Measurements from ENCODE around the gene L2HGDH. TPM values are rescaled to one million over a fixed set of nuclear protein-coding genes. Genes with fewer than 3 reads are reported as not detected.
A peak's percentile ranks its signal among the peaks of the same experiment; 100 is the strongest.

The L2HGDH gene
- total RNA-seq, 1 experiment from 2014 or later: 27.8 TPM

GRCh38 chr14:50285861-50286260 lies 26.2 kb downstream of the L2HGDH start:
- POLR2A ChIA-PET (ENCODE audit: unreplicated experiment): no interaction called here
- CTCF ChIA-PET: no interaction called here
- ATAC-seq: no peak

GRCh38 chr14:50272498-50272897 lies 39.5 kb downstream of the L2HGDH start:
- DNase-seq: peak; percentile 7
- Histone ChIP-seq H3K9ac (ENCODE audit: low read length) (no peak overlapping the region), H4K20me1 (ENCODE audit: low read length) (no peaks in the 10 kb centered on the region), H3K27me3 (ENCODE audit: low read length) (no peaks in the 10 kb centered on the region), H3F3A (ENCODE audit: low read length, unreplicated experiment) (peaks cover 3% of the 10 kb centered on the region), H3K4me3 (ENCODE audit: low read length) (no peak overlapping the region), H3K27ac (ENCODE audit: low read length) (no peak overlapping the region), H3K36me3 (ENCODE audit: low read depth, low read length) (peaks cover 12% of the 10 kb centered on the region; the same call in 1 of the 2 replicates), H3K9me2 (replicated peaks; ENCODE audit: low read length) (no peaks in the 10 kb centered on the region), H3K9me3 (ENCODE audit: low read length) (no peaks in the 10 kb centered on the region), H3K79me2 (ENCODE audit: low read length) (no peaks in the 10 kb centered on the region), H3K4me2 (ENCODE audit: low read length) (no peak overlapping the region), H2AFZ (ENCODE audit: low read length) (no peak overlapping the region), H3K4me1 (ENCODE audit: insufficient read depth, low read length) (peaks cover 9% of the 10 kb centered on the region)
- ATAC-seq: peak; percentile 76
- no peak for TF ChIP-seq EZH2phosphoT487 (IDR thresholded peaks at IDR 0.05; ENCODE audit: borderline replicate concordance, low read length)
- no peak for TF ChIP-seq CTCF (conservative IDR thresholded peaks at IDR 0.05; ENCODE audit: low read depth, low read length)
- TF ChIP-seq EZH2 (IDR thresholded peaks at IDR 0.05; ENCODE audit: low read length, unreplicated experiment): no peak
- CTCF ChIA-PET: no interaction called here
- BruUV-seq (replicated peaks): no TSS peak
- POLR2A ChIA-PET (ENCODE audit: unreplicated experiment): no interaction called here
- intact Hi-C loops (cut with micrococcal nuclease): no loop called here

More at GRCh38 chr14:50285861-50286260, 26.2 kb downstream of the L2HGDH start:
- Histone ChIP-seq H3K79me2 (ENCODE audit: low read length) (no peaks in the 10 kb centered on the region), H3K4me2 (ENCODE audit: low read length) (no peak overlapping the region), H3F3A (ENCODE audit: low read length, unreplicated experiment) (no peaks in the 10 kb centered on the region), H2AFZ (ENCODE audit: low read length) (no peak overlapping the region), H3K27me3 (ENCODE audit: low read length) (no peaks in the 10 kb centered on the region), H3K9me2 (replicated peaks; ENCODE audit: low read length) (no peaks in the 10 kb centered on the region), H3K4me1 (ENCODE audit: insufficient read depth, low read length) (no peaks in the 10 kb centered on the region), H3K36me3 (ENCODE audit: low read depth, low read length) (0 out of 2 replicates have a peak, but pooled peaks cover 5% of the 10 kb centered on the region), H4K20me1 (ENCODE audit: low read length) (no peaks in the 10 kb centered on the region), H3K27ac (ENCODE audit: low read length) (no peak overlapping the region), H3K4me3 (ENCODE audit: low read length) (no peak overlapping the region), H3K9me3 (ENCODE audit: low read length) (no peaks in the 10 kb centered on the region), H3K9ac (ENCODE audit: low read length) (no peak overlapping the region)
- intact Hi-C loops (cut with micrococcal nuclease): no loop called here
- no peak for DNase-seq
- TF ChIP-seq EZH2 (IDR thresholded peaks at IDR 0.05; ENCODE audit: low read length, unreplicated experiment) (no peak), CTCF (conservative IDR thresholded peaks at IDR 0.05; ENCODE audit: low read depth, low read length) (no peak), EZH2phosphoT487 (IDR thresholded peaks at IDR 0.05; ENCODE audit: borderline replicate concordance, low read length) (no peak)
- BruUV-seq (replicated peaks): no TSS peak

DNA sequence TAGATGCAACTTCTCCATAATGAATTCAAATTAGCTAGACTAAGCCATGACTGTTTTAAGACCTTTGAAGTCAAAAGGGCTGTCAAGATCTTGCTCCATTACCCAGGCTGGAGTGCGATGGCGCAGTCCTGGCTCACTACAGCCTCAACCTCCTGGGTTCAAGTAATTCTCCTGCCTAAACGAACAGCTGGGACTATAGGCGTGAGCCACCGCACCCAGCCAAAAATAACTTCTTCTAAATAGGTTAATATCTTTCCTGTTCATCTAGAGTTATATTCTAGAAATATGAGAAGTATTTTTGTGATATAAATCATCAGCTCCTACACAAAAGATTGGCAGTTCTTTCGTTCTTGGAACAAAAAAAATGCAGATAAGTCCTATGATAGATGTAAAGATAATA lies 41.1 kb downstream of the L2HGDH start:
- intact Hi-C loops (cut with micrococcal nuclease): no loop called here
- CTCF ChIA-PET: interaction anchor here (0.5 kb wide), 1 partner anchor 589 kb away, joined by 3 read pairs; no protein-coding TSS in a partner anchor
- TF ChIP-seq CTCF (conservative IDR thresholded peaks at IDR 0.05; ENCODE audit: low read depth, low read length): no peak
- no peak for TF ChIP-seq EZH2phosphoT487 (IDR thresholded peaks at IDR 0.05; ENCODE audit: borderline replicate concordance, low read length)
- no peak for TF ChIP-seq EZH2 (IDR thresholded peaks at IDR 0.05; ENCODE audit: low read length, unreplicated experiment)

More for the DNA sequence above, 41.1 kb downstream of the L2HGDH start:
- POLR2A ChIA-PET (ENCODE audit: unreplicated experiment): no interaction called here
- DNase-seq (no peak), ATAC-seq (no peak)
- no peak overlapping the region for H2AFZ ChIP-seq (ENCODE audit: low read length)
- BruUV-seq (replicated peaks): no TSS peak
- H3K9me2 ChIP-seq (replicated peaks; ENCODE audit: low read length): no peaks in the 10 kb centered on the region
- no peaks in the 10 kb centered on the region for H3K79me2 ChIP-seq (ENCODE audit: low read length)
- H3K4me1 ChIP-seq (ENCODE audit: insufficient read depth, low read length): peaks cover 9% of the 10 kb centered on the region
- no peak overlapping the region for H3K27ac ChIP-seq (ENCODE audit: low read length)
- H4K20me1 ChIP-seq (ENCODE audit: low read length): no peaks in the 10 kb centered on the region
- no peak overlapping the region for H3K4me2 ChIP-seq (ENCODE audit: low read length)
- H3K9ac ChIP-seq (ENCODE audit: low read length): no peak overlapping the region
- H3K9me3 ChIP-seq (ENCODE audit: low read length): no peaks in the 10 kb centered on the region
- no peaks in the 10 kb centered on the region for H3K27me3 ChIP-seq (ENCODE audit: low read length)
- peaks cover 3% of the 10 kb centered on the region for H3F3A ChIP-seq (ENCODE audit: low read length, unreplicated experiment)
- peaks cover 12% of the 10 kb centered on the region; the same call in 1 of the 2 replicates for H3K36me3 ChIP-seq (ENCODE audit: low read depth, low read length)
- no peak overlapping the region for H3K4me3 ChIP-seq (ENCODE audit: low read length)

Data from PC-3 (cell line).